DND-41 (cell line): ENCODE results near the gene ASPDH.

ENCODE experiments used
- ATAC-seq: fragments of 200-7000 bp; cut with Tn5 transposase; 3 replicates; pipeline ENCODE4 v1.9.1; 2021; ENCODE audit warnings: low read depth; ENCODE audit not compliant: insufficient read depth
- DNase-seq: peaks from one replicate; pipeline ENCODE4 v3.0.0-alpha.2; 2020
- H2AFZ ChIP-seq: 2 replicates; pipeline ENCODE4 v1.6.0; 2012; ENCODE audit warnings: low read depth, low read length
- H3K27ac ChIP-seq: 2 replicates; pipeline ENCODE4 v1.5.1; 2012; ENCODE audit warnings: low read length, inconsistent platforms
- H3K27me3 ChIP-seq: fragments of 200-600 bp; sonication (generic); 2 replicates; pipeline ENCODE4 v1.6.0; 2012; ENCODE audit warnings: low read length, mild to moderate bottlenecking, inconsistent platforms; ENCODE audit not compliant: insufficient read depth, poor library complexity
- H3K36me3 ChIP-seq: 2 replicates; pipeline ENCODE4 v1.5.1; 2012; ENCODE audit warnings: low read length, inconsistent platforms; ENCODE audit not compliant: insufficient read depth
- H3K4me1 ChIP-seq: 2 replicates; pipeline ENCODE4 v1.5.1; 2012; ENCODE audit warnings: mild to moderate bottlenecking, low read length; ENCODE audit not compliant: insufficient read depth
- H3K4me2 ChIP-seq: 2 replicates; pipeline ENCODE4 v1.6.0; 2012; ENCODE audit warnings: mild to moderate bottlenecking, moderate library complexity, low read length, inconsistent platforms; ENCODE audit not compliant: insufficient read depth
- H3K4me3 ChIP-seq, 2 experiments: fragments of 200-600 bp in 1 of 2; shearing (Covaris generic) in 1 of 2; 2 replicates each; pipeline ENCODE4 v1.5.1; 2012 to 2016; ENCODE audit warnings: inconsistent platforms in 2 of 2, low read length in 2 of 2, mild to moderate bottlenecking in 2 of 2, low read depth in 1 of 2, moderate library complexity in 1 of 2
- H3K79me2 ChIP-seq: 2 replicates; pipeline ENCODE4 v1.6.0; 2012; ENCODE audit warnings: low read length, inconsistent platforms; ENCODE audit not compliant: insufficient read depth
- H3K9ac ChIP-seq: 2 replicates; pipeline ENCODE4 v1.6.0; 2012; ENCODE audit warnings: low read depth, mild to moderate bottlenecking, inconsistent platforms, low read length, moderate library complexity
- H3K9me3 ChIP-seq: 2 replicates; pipeline ENCODE4 v1.5.1; 2012; ENCODE audit warnings: low read length, moderate library complexity, mild to moderate bottlenecking, inconsistent platforms; ENCODE audit not compliant: insufficient read depth, severe bottlenecking
- H4K20me1 ChIP-seq: 2 replicates; pipeline ENCODE4 v1.6.0; 2012; ENCODE audit warnings: low read length; ENCODE audit not compliant: insufficient read depth
- CTCF ChIP-seq: IDR thresholded peaks from 2 replicates; pipeline ENCODE4 v1.5.1; 2012; ENCODE audit warnings: borderline replicate concordance, low read length, moderate library complexity, mild to moderate bottlenecking; ENCODE audit not compliant: poor library complexity, severe bottlenecking; ENCODE audit errors: extremely low read depth
- EZH2 ChIP-seq: IDR thresholded peaks from 3 replicates; pipeline ENCODE4 v1.6.1; 2012; ENCODE audit warnings: borderline replicate concordance, low read depth, mild to moderate bottlenecking, moderate library complexity, low read length, inconsistent platforms; ENCODE audit not compliant: severe bottlenecking

Gene ASPDH

DNA sequence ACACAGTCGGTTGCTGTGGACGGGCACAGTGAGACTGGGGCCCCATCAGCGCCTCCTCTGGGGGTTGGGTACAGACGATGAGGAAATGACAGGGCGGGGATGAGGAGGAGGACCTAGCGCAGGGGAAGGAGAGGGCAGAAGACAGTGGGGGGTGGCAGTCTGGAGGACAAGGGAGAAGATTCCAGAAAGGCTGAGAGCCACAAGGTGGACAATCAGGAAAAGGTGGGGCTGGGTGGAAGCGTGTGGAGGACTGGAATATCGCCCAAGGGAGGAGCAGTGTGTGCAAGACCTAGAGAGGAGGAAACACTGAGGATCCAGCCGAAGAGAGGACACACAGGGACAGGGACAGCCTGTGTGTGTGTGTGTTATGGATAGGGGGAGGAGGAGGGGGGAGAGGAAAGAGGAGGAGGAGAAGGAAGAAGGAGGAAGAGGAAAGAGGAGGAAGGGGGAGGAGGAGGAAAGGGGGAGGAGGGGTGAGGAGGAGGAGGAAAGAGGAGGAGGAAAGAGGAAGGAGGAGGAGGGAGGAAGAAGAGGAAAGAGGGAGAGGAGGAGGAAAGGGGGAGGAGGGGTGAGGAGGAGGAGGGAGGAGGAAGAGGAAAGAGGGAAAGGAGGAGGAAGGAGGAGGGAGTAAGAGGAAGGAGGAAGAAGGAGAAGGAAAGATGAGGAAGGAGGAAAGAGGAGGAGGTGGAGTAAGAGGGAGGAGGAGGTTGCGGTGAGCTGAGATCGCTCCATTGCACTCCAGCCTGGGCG is 21.2 kb downstream of the ASPDH start:
- Histone ChIP-seq H3K79me2 (no peaks in the 10 kb centered on the region), H3K27me3 (peaks cover 11% of the 10 kb centered on the region), H3K4me3 (no peak overlapping the region), H3K4me1 (no peaks in the 10 kb centered on the region), H3K36me3 (no peaks in the 10 kb centered on the region), H3K27ac (no peak overlapping the region), H3K4me2 (no peak overlapping the region), H2AFZ (no peak overlapping the region), H4K20me1 (no peaks in the 10 kb centered on the region; the same call in 1 of the 2 replicates), H3K9me3 (no peaks in the 10 kb centered on the region), H3K9ac (no peak overlapping the region)
- ATAC-seq = peak; percentile 76
- DNase-seq = peak; percentile 22
- no peak for TF ChIP-seq CTCF
- no peak for TF ChIP-seq EZH2

GRCh38 chr19:50490991-50491472 is 22.7 kb downstream of the ASPDH start:
- TF ChIP-seq CTCF (no peak), EZH2 (no peak)
- no peak overlapping the region for H3K9ac ChIP-seq
- ATAC-seq (no peak), DNase-seq (no peak)
- H3K27me3 ChIP-seq = peaks cover 11% of the 10 kb centered on the region
- H3K79me2 ChIP-seq = no peaks in the 10 kb centered on the region
- no peak overlapping the region for H3K4me2 ChIP-seq
- H3K4me1 ChIP-seq = no peaks in the 10 kb centered on the region
- no peaks in the 10 kb centered on the region for H3K36me3 ChIP-seq
- H3K9me3 ChIP-seq = no peaks in the 10 kb centered on the region
- H2AFZ ChIP-seq = no peak overlapping the region
- H3K4me3 ChIP-seq = no peak overlapping the region
- no peak overlapping the region for H3K27ac ChIP-seq
- H4K20me1 ChIP-seq = no peaks in the 10 kb centered on the region; the same call in 1 of the 2 replicates

DNA sequence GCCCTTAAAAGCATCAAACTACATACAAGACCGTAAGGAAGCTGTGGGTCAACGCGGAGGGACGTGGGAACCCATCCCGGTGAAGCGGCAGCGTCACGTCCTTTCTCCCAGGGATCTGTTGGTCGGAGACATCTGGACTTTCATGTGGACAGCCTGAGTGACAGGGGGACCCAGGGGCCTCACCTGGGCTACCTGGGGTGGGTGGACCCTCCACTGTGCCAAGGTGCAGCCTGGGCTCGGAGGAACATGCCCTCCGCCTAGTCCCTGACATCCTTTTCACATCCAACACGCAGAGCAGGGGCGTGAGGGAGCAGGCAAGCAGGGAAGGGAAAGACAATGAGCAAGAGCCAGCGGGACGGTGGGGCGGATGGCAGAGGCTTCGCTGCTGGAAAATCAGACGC is 23.3 kb downstream of the ASPDH start:
- no peak for ATAC-seq
- Histone ChIP-seq H3K27ac (no peak overlapping the region), H2AFZ (no peak overlapping the region), H3K4me2 (no peak overlapping the region), H3K9ac (no peak overlapping the region), H3K4me1 (no peaks in the 10 kb centered on the region), H3K36me3 (no peaks in the 10 kb centered on the region), H3K27me3 (peaks cover 11% of the 10 kb centered on the region), H3K9me3 (no peaks in the 10 kb centered on the region), H3K4me3 (no peak overlapping the region), H4K20me1 (no peaks in the 10 kb centered on the region), H3K79me2 (no peaks in the 10 kb centered on the region)
- DNase-seq = no peak
- TF ChIP-seq EZH2 (no peak), CTCF (no peak)
